ENCODE measurements around the gene OTUD3. TPM values are rescaled to one million over a fixed set of nuclear protein-coding genes. Genes with fewer than 3 reads are reported as not detected.

The OTUD3 gene
- polyA plus RNA-seq, 1 of the 3 experiments (the other 2 are of a cell fraction): 2.6 TPM

GRCh38 chr1:19864570-19865160 is 17.5 kb upstream of the OTUD3 start:
- H3K27me3 ChIP-seq (ENCODE audit: insufficient read depth): no peaks in the 10 kb centered on the region
- H3K9ac ChIP-seq: no peak overlapping the region
- TF ChIP-seq USF2 (IDR thresholded peaks at IDR 0.05; ENCODE audit: borderline replicate concordance, low read depth, low read length) (no peak), POLR2AphosphoS5 (IDR thresholded peaks at IDR 0.05; ENCODE audit: low read depth, low read length) (no peak), NFIC (IDR thresholded peaks at IDR 0.05; ENCODE audit: borderline replicate concordance) (no peak), ZBTB33 (IDR thresholded peaks at IDR 0.05; ENCODE audit: borderline replicate concordance, low read depth) (no peak), TEAD4 (IDR thresholded peaks at IDR 0.05; ENCODE audit: borderline replicate concordance, insufficient read depth) (no peak), EZH2phosphoT487 (IDR thresholded peaks at IDR 0.05; ENCODE audit: borderline replicate concordance, low read depth) (no peak), GABPA (IDR thresholded peaks at IDR 0.05; ENCODE audit: low read depth) (no peak), MAX (IDR thresholded peaks at IDR 0.05; ENCODE audit: low read depth) (no peak), SMC3 (IDR thresholded peaks at IDR 0.05; ENCODE audit: low read depth, low read length) (no peak), FOXJ3 (CRISPR knock-in tag; IDR thresholded peaks at IDR 0.05) (no peak), JUND (IDR thresholded peaks at IDR 0.05) (no peak), REST (IDR thresholded peaks at IDR 0.05; ENCODE audit: low read depth, low read length) (no peak), RAD21 (IDR thresholded peaks at IDR 0.05; ENCODE audit: low read length) (no peak), FOSL2 (IDR thresholded peaks at IDR 0.05; ENCODE audit: borderline replicate concordance, low read depth) (no peak), GATA2 (CRISPR knock-in tag; IDR thresholded peaks at IDR 0.05) (no peak), IRF3 (IDR thresholded peaks at IDR 0.05; ENCODE audit: low read depth, low read length) (no peak), YY1 (IDR thresholded peaks at IDR 0.05; ENCODE audit: low read depth) (no peak), RFX5 (IDR thresholded peaks at IDR 0.05; ENCODE audit: low read length) (no peak), ELF1 (IDR thresholded peaks at IDR 0.05) (no peak)
- H3F3A ChIP-seq (replicated peaks; ENCODE audit: insufficient read depth): no peaks in the 10 kb centered on the region
- H3K36me3 ChIP-seq (replicated peaks in 1 of 2; ENCODE audit: control insufficient read depth in 1 of 2, insufficient read depth in 2 of 2, low read length in 1 of 2): no peaks in the 10 kb centered on the region
- no peaks in the 10 kb centered on the region for H3K79me2 ChIP-seq (ENCODE audit: insufficient read depth)
- ChIA-PET POLR2A (no interaction called here), CTCF (interaction anchor here (1.5 kb wide), 1 partner anchor 17 kb away, joined by 5 read pairs; the partner anchor contains the start of gene OTUD3)
- no peaks in the 10 kb centered on the region for H3K9me3 ChIP-seq
- H3K27ac ChIP-seq (ENCODE audit: low read depth in 2 of 2, low read length in 1 of 2): no peak overlapping the region
- H4K20me1 ChIP-seq (ENCODE audit: insufficient read depth): no peaks in the 10 kb centered on the region
- H3K4me2 ChIP-seq: no peak overlapping the region
- DNase-seq: no peak
- no peak overlapping the region for H3K4me3 ChIP-seq (ENCODE audit: low read depth in 2 of 2, low read length in 1 of 2)
- no peak overlapping the region for H2AFZ ChIP-seq (ENCODE audit: low read depth)
- no peaks in the 10 kb centered on the region; a peak in 1 of 4 replicates for H3K4me1 ChIP-seq (ENCODE audit: control insufficient read depth in 1 of 2, insufficient read depth in 2 of 2, low read depth in 1 of 2, low read length in 1 of 2)
- no peaks in the 10 kb centered on the region for H3K9me2 ChIP-seq
- 44% methylated on average over 1 of the region's 1 CpG for WGBS (ENCODE audit: low lambda C conversion rate)

Measured in SK-N-SH (cell line).